CD14-positive monocyte (primary cell): ENCODE data around the gene AKAIN1. TPM values are rescaled to one million over a fixed set of nuclear protein-coding genes. Genes with fewer than 3 reads are reported as not detected.

ENCODE experiments used
- DNase-seq, 3 donors: peaks; one replicate each; pipeline ENCODE4 v3.0.0-alpha.2; 2011 to 2022
- H2AFZ ChIP-seq: 2 replicates; pipeline ENCODE4 v1.6.0; 2012; ENCODE audit warnings: mild to moderate bottlenecking, low read depth, low read length, inconsistent platforms; ENCODE audit not compliant: insufficient read depth, poor library complexity, severe bottlenecking
- H3K27ac ChIP-seq, 2 donors: 1 replicate in 1 of 2; 2 replicates in 1 of 2; pipeline ENCODE4 v1.5.1; 2012 to 2013; ENCODE audit warnings: low read length in 2 of 2, control low read depth in 1 of 2, inconsistent platforms in 1 of 2, low read depth in 1 of 2, mild to moderate bottlenecking in 1 of 2
- H3K27me3 ChIP-seq, 2 donors: one replicate each; pipeline versions ENCODE4 v1.6.0 to v1.6.1; 2011 to 2013; ENCODE audit warnings: low read length in 2 of 2; ENCODE audit not compliant: control insufficient read depth in 2 of 2, insufficient read depth in 2 of 2
- H3K36me3 ChIP-seq, 2 donors: replicated peaks in 1 of 2; 1 replicate in 1 of 2; 2 replicates in 1 of 2; pipeline versions ENCODE4 v1.5.1 to v1.6.1; 2012 to 2013; ENCODE audit warnings: low read length in 2 of 2, control low read depth in 1 of 2, inconsistent platforms in 1 of 2, mild to moderate bottlenecking in 1 of 2; ENCODE audit not compliant: insufficient read depth in 2 of 2, control insufficient read depth in 1 of 2
- H3K4me1 ChIP-seq, 2 donors: 1 replicate in 1 of 2; 2 replicates in 1 of 2; pipeline versions ENCODE4 v1.5.1 to v1.6.1; 2012 to 2013; ENCODE audit warnings: low read length in 2 of 2, control low read depth in 1 of 2, inconsistent platforms in 1 of 2, mild to moderate bottlenecking in 1 of 2, moderate library complexity in 1 of 2; ENCODE audit not compliant: insufficient read depth in 2 of 2, control insufficient read depth in 1 of 2
- H3K4me2 ChIP-seq: replicated peaks from 2 replicates; pipeline ENCODE3; 2012; ENCODE audit warnings: low read length, moderate library complexity, mild to moderate bottlenecking; ENCODE audit not compliant: poor library complexity, severe bottlenecking; ENCODE audit errors: extremely low read depth
- H3K4me3 ChIP-seq, 3 experiments: fragments of 200-600 bp in 1 of 3; sonication (generic) in 1 of 3; replicated peaks in 1 of 3; 1 replicate in 2 of 3; 2 replicates in 1 of 3; pipeline ENCODE4 v1.5.1; 2011 to 2013; ENCODE audit warnings: low read length in 3 of 3, mild to moderate bottlenecking in 3 of 3, control low read depth in 2 of 3, low read depth in 2 of 3, inconsistent platforms in 1 of 3, moderate library complexity in 1 of 3
- H3K79me2 ChIP-seq: 2 replicates; pipeline ENCODE4 v1.6.0; 2012; ENCODE audit warnings: mild to moderate bottlenecking, control low read depth, inconsistent platforms, low read length, moderate library complexity; ENCODE audit not compliant: insufficient read depth
- H3K9ac ChIP-seq: 2 replicates; pipeline ENCODE4 v1.6.0; 2017; ENCODE audit warnings: low read length, mild to moderate bottlenecking; ENCODE audit not compliant: insufficient read depth, poor library complexity, severe bottlenecking
- H3K9me3 ChIP-seq, 2 donors: replicated peaks in 1 of 2; 1 replicate in 1 of 2; 2 replicates in 1 of 2; pipeline versions ENCODE4 v1.5.1 to v1.6.1; 2012 to 2013; ENCODE audit warnings: low read length in 2 of 2, control low read depth in 1 of 2; ENCODE audit not compliant: control insufficient read depth in 1 of 2, insufficient read depth in 1 of 2
- H4K20me1 ChIP-seq: 2 replicates; pipeline ENCODE4 v1.6.0; 2012; ENCODE audit warnings: mild to moderate bottlenecking, low read length, control low read depth, moderate library complexity; ENCODE audit not compliant: insufficient read depth
- H3K27ac Mint-ChIP-seq, 7 donors: one replicate each; pipeline ENCODE4 v1.8.0; 2020; ENCODE audit warnings: mild to moderate bottlenecking in 7 of 7, mixed read lengths in 7 of 7, moderate library complexity in 6 of 7, inconsistent platforms in 2 of 7
- H3K27me3 Mint-ChIP-seq, 3 donors: one replicate each; pipeline ENCODE4 v1.8.0; 2021 to 2022; ENCODE audit warnings: low read depth in 3 of 3, mild to moderate bottlenecking in 3 of 3, mixed read lengths in 3 of 3, moderate library complexity in 3 of 3, inconsistent platforms in 1 of 3
- H3K36me3 Mint-ChIP-seq, 2 donors: one replicate each; pipeline ENCODE4 v1.8.0; 2020; ENCODE audit warnings: mixed read lengths in 2 of 2, inconsistent platforms in 1 of 2, mild to moderate bottlenecking in 1 of 2
- H3K4me1 Mint-ChIP-seq: one replicate; pipeline ENCODE4 v1.8.0; 2020; ENCODE audit warnings: mild to moderate bottlenecking, mixed read lengths
- H3K4me3 Mint-ChIP-seq, 2 donors: one replicate each; pipeline ENCODE4 v1.8.0; 2020; ENCODE audit warnings: mild to moderate bottlenecking in 2 of 2, mixed read lengths in 2 of 2, moderate library complexity in 1 of 2
- H3K9me3 Mint-ChIP-seq, 7 donors: one replicate each; pipeline ENCODE4 v1.8.0; 2020 to 2022; ENCODE audit warnings: mixed read lengths in 7 of 7, mild to moderate bottlenecking in 6 of 7, moderate library complexity in 6 of 7, inconsistent platforms in 2 of 7
- CTCF ChIP-seq: fragments of 200-600 bp; IDR thresholded peaks from one replicate; pipeline ENCODE4 v1.8.0; 2022; ENCODE audit warnings: antibody characterized with exemption, mild to moderate bottlenecking
- WGBS: methylation state at CpG from one replicate; pipeline ENCODE4 v1.1.5; 2013; ENCODE audit warnings: missing lambda C conversion rate; ENCODE audit not compliant: insufficient coverage; 5-methylcytosine and 5-hydroxymethylcytosine counted together
- intact Hi-C, 2 donors: fragments of 100-400 bp; cut with micrococcal nuclease; formaldehyde crosslinking; loops; one replicate each; pipeline versions ENCODE4 v1.15.0 to v1.15.1; 2023
- polyA plus RNA-seq, 3 donors: library from polyadenylated mRNA; depleted of rRNA in 1 of 3; unstranded in 2 of 3; stranded (reverse) in 1 of 3; fragments of 300-500 nt in 2 of 3; fragments of >200 nt in 1 of 3; fragmentation: Illumina TruSeq in 2 of 3; gene quantifications; 1 replicate in 2 of 3; 2 replicates in 1 of 3; pipeline ENCODE4 v1.2.3, GENCODE V29; 2012 to 2021

Gene AKAIN1
- polyA plus RNA-seq, 3 donors = not detected

- Histone ChIP-seq H3K4me1 (no peaks in the 10 kb centered on the region), H3K27ac (no peak overlapping the region), H3K36me3 (no peaks in the 10 kb centered on the region), H3K27me3 (no peaks in the 10 kb centered on the region), H3K9ac (no peak overlapping the region), H3K4me3 (no peak overlapping the region), H3K79me2 (no peaks in the 10 kb centered on the region), H3K4me2 (no peak overlapping the region), H2AFZ (no peak overlapping the region), H4K20me1 (no peaks in the 10 kb centered on the region), H3K9me3 (no peaks in the 10 kb centered on the region)
- DNase-seq = no peak
- Mint-ChIP-seq H3K36me3 (no peaks in the 10 kb centered on the region), H3K9me3 (peaks cover 0 to 5% (median 0%) of the 10 kb centered on the region in 7 donors), H3K4me1 (no peaks in the 10 kb centered on the region), H3K27ac (no peak overlapping the region), H3K27me3 (peaks cover 0 to 2% (median 0%) of the 10 kb centered on the region in 3 donors), H3K4me3 (no peak overlapping the region)
- intact Hi-C loops = no loop called here
- TF ChIP-seq CTCF = no peak
- WGBS = no CpG with 5 or more reads among the region's 2 CpGs
Observed at GRCh38 chr18:5103693-5104092, 93.4 kb downstream of the AKAIN1 start.

- H3K4me1 Mint-ChIP-seq = no peaks in the 10 kb centered on the region
- no peak overlapping the region for H3K27ac Mint-ChIP-seq
- intact Hi-C loops = no loop called here
Observed at GRCh38 chr18:5103286-5103685, 93.8 kb downstream of the AKAIN1 start.

More at GRCh38 chr18:5103286-5103685, 93.8 kb downstream of the AKAIN1 start:
- peaks cover 0 to 5% (median 0%) of the 10 kb centered on the region in 7 donors for H3K9me3 Mint-ChIP-seq
- no peaks in the 10 kb centered on the region for H3K27me3 ChIP-seq
- H3K27me3 Mint-ChIP-seq = peaks cover 0 to 2% (median 0%) of the 10 kb centered on the region in 3 donors
- no peak overlapping the region for H2AFZ ChIP-seq
- DNase-seq = no peak
- H3K9ac ChIP-seq = no peak overlapping the region
- WGBS = no CpG with 5 or more reads among the region's 1 CpG
- no peaks in the 10 kb centered on the region for H3K9me3 ChIP-seq
- H3K4me1 ChIP-seq = no peaks in the 10 kb centered on the region
- H3K27ac ChIP-seq = no peak overlapping the region
- H3K79me2 ChIP-seq = no peaks in the 10 kb centered on the region
- no peaks in the 10 kb centered on the region for H4K20me1 ChIP-seq
- no peak overlapping the region for H3K4me3 ChIP-seq
- no peaks in the 10 kb centered on the region for H3K36me3 Mint-ChIP-seq
- H3K4me2 ChIP-seq = no peak overlapping the region
- no peak overlapping the region for H3K4me3 Mint-ChIP-seq
- TF ChIP-seq CTCF = no peak
- no peaks in the 10 kb centered on the region for H3K36me3 ChIP-seq
